IMR-90 (cell line): Measurements from ENCODE around the gene CLCF1. TPM values are rescaled to one million over a fixed set of nuclear protein-coding genes. Genes with fewer than 3 reads are reported as not detected.

ENCODE experiments used
- ATAC-seq: fragments of 200-7000 bp; cut with Tn5 transposase; 2 replicates; pipeline ENCODE4 v1.9.1; 2020; ENCODE audit warnings: low read depth, mild to moderate bottlenecking, moderate library complexity
- BruUV-seq: library from RNA; stranded (reverse); fragments of 400-500 nt; replicated peaks from 2 replicates; lab custom pipeline; 2021; lab: Mats Ljungman, UMichigan
- CTCF ChIA-PET: fragments of 300-600 bp; formaldehyde crosslinking; extraction: SDS; loops from one replicate; lab custom pipeline; 2021; ENCODE audit warnings: antibody characterized with exemption; lab: Yijun Ruan, JAX
- POLR2A ChIA-PET: fragments of 300-600 bp; sonication (Branson Sonifier 250); formaldehyde crosslinking; loops from one replicate; lab custom pipeline; 2022; ENCODE audit warnings: antibody characterized with exemption; ENCODE audit not compliant: unreplicated experiment; lab: Charles Lee
- DNase-seq: peaks from one replicate; pipeline ENCODE4 v3.0.0; 2013
- H2AFZ ChIP-seq: replicated peaks from 2 replicates; pipeline ENCODE3; 2013; ENCODE audit warnings: low read length, mild to moderate bottlenecking; ENCODE audit not compliant: poor library complexity
- H2AK5ac ChIP-seq: 2 replicates; pipeline ENCODE4 v1.6.1; 2013; ENCODE audit warnings: low read depth, low read length, inconsistent platforms
- H2AK9ac ChIP-seq: replicated peaks from 2 replicates; pipeline ENCODE3; 2013; ENCODE audit warnings: mild to moderate bottlenecking, low read depth, low read length, moderate library complexity; ENCODE audit not compliant: poor library complexity
- H2BK120ac ChIP-seq: 2 replicates; pipeline ENCODE4 v1.6.1; 2013; ENCODE audit warnings: low read depth, low read length, inconsistent platforms
- H2BK15ac ChIP-seq: 3 replicates; pipeline ENCODE4 v1.6.1; 2013; ENCODE audit warnings: low read depth, low read length, inconsistent platforms
- H2BK20ac ChIP-seq: 2 replicates; pipeline ENCODE4 v1.6.1; 2013; ENCODE audit warnings: low read depth, mild to moderate bottlenecking, inconsistent platforms, low read length, moderate library complexity
- H2BK5ac ChIP-seq: 2 replicates; pipeline ENCODE4 v1.6.1; 2013; ENCODE audit warnings: mild to moderate bottlenecking, low read depth, low read length, inconsistent platforms; ENCODE audit not compliant: poor library complexity, severe bottlenecking
- H3K14ac ChIP-seq: replicated peaks from 2 replicates; pipeline ENCODE4 v1.6.1; 2013; ENCODE audit warnings: low read depth, low read length, inconsistent platforms
- H3K18ac ChIP-seq: 2 replicates; pipeline ENCODE4 v1.6.1; 2013; ENCODE audit warnings: low read depth, low read length, control low read depth
- H3K23ac ChIP-seq: 2 replicates; pipeline ENCODE4 v1.6.1; 2013; ENCODE audit warnings: low read depth, low read length, inconsistent platforms
- H3K27ac ChIP-seq: 2 replicates; pipeline ENCODE4 v1.5.1; 2013; ENCODE audit warnings: mild to moderate bottlenecking, control low read depth, low read length; ENCODE audit not compliant: insufficient read depth
- H3K27me3 ChIP-seq: 2 replicates; pipeline ENCODE4 v1.6.1; 2013; ENCODE audit warnings: low read length; ENCODE audit not compliant: control insufficient read depth, insufficient read depth
- H3K36me3 ChIP-seq: 2 replicates; pipeline ENCODE4 v1.6.1; 2013; ENCODE audit warnings: low read length, mixed read lengths; ENCODE audit not compliant: control insufficient read depth, insufficient read depth
- H3K4ac ChIP-seq: 2 replicates; pipeline ENCODE4 v1.6.1; 2013; ENCODE audit warnings: low read depth, low read length, inconsistent platforms
- H3K4me1 ChIP-seq: 2 replicates; pipeline ENCODE4 v1.6.1; 2013; ENCODE audit warnings: low read length, mixed read lengths; ENCODE audit not compliant: control insufficient read depth, insufficient read depth
- H3K4me2 ChIP-seq: 2 replicates; pipeline ENCODE4 v1.6.1; 2013; ENCODE audit warnings: low read depth, mild to moderate bottlenecking, control low read depth, low read length, moderate library complexity
- H3K4me3 ChIP-seq: 2 replicates; pipeline ENCODE4 v1.5.1; 2013; ENCODE audit warnings: low read depth, mild to moderate bottlenecking, control low read depth, low read length, moderate library complexity; ENCODE audit not compliant: insufficient read depth
- H3K56ac ChIP-seq: 2 replicates; pipeline ENCODE4 v1.6.1; 2013; ENCODE audit warnings: low read length, inconsistent platforms; ENCODE audit not compliant: insufficient read depth; ENCODE audit errors: extremely low read depth
- H3K79me1 ChIP-seq, 2 experiments: 2 replicates each; pipeline ENCODE4 v1.6.1; 2013; ENCODE audit warnings: low read length in 2 of 2, inconsistent platforms in 1 of 2, low read depth in 1 of 2
- H3K9ac ChIP-seq: 2 replicates; pipeline ENCODE4 v1.6.1; 2013; ENCODE audit warnings: low read depth, low read length, control low read depth
- H3K9me1 ChIP-seq: 2 replicates; pipeline ENCODE4 v1.6.1; 2013; ENCODE audit warnings: low read length, inconsistent platforms; ENCODE audit not compliant: insufficient read depth
- H3K9me3 ChIP-seq: 2 replicates; pipeline ENCODE4 v1.6.1; 2013; ENCODE audit warnings: low read length; ENCODE audit not compliant: control insufficient read depth, insufficient read depth
- H4K20me1 ChIP-seq: 2 replicates; pipeline ENCODE4 v1.6.1; 2013; ENCODE audit warnings: low read length, inconsistent platforms; ENCODE audit not compliant: insufficient read depth
- H4K5ac ChIP-seq: 2 replicates; pipeline ENCODE4 v1.6.1; 2013; ENCODE audit warnings: mild to moderate bottlenecking, low read depth, low read length, control low read depth
- H4K8ac ChIP-seq, 2 experiments: 2 replicates each; pipeline ENCODE4 v1.6.1; 2013; ENCODE audit warnings: low read depth in 2 of 2, low read length in 2 of 2, control low read depth in 1 of 2, inconsistent platforms in 1 of 2
- H4K91ac ChIP-seq: 2 replicates; pipeline ENCODE4 v1.6.1; 2013; ENCODE audit warnings: low read depth, low read length, inconsistent platforms; ENCODE audit not compliant: insufficient read depth
- BHLHE40 ChIP-seq: fragments of 150-350 bp; IDR thresholded peaks from 2 replicates; pipeline ENCODE4 v1.6.1; 2016; ENCODE audit warnings: mild to moderate bottlenecking, low read depth, low read length
- CEBPB ChIP-seq: IDR thresholded peaks from 2 replicates; pipeline ENCODE4 v1.6.1; 2012; ENCODE audit warnings: low read depth, low read length, improper control_type of control experiment
- CHD1 ChIP-seq: IDR thresholded peaks from 2 replicates; pipeline ENCODE4 v1.6.1; 2012; ENCODE audit warnings: low read depth, low read length, improper control_type of control experiment
- ELK1 ChIP-seq: fragments of 150-350 bp; IDR thresholded peaks from 2 replicates; pipeline ENCODE4 v1.6.1; 2016; ENCODE audit warnings: low read depth, mild to moderate bottlenecking, low read length, moderate library complexity, borderline replicate concordance
- FOS ChIP-seq: fragments of 150-350 bp; IDR thresholded peaks from 2 replicates; pipeline ENCODE4 v1.6.1; 2016; ENCODE audit warnings: low read depth, low read length
- MAFK ChIP-seq: IDR thresholded peaks from 2 replicates; pipeline ENCODE4 v1.6.1; 2012; ENCODE audit warnings: low read depth, low read length, improper control_type of control experiment
- MXI1 ChIP-seq: IDR thresholded peaks from 2 replicates; pipeline ENCODE4 v1.6.1; 2012; ENCODE audit warnings: low read depth, mild to moderate bottlenecking, low read length, moderate library complexity, borderline replicate concordance
- NFE2L2 ChIP-seq: fragments of 150-350 bp; IDR thresholded peaks from 2 replicates; pipeline ENCODE4 v1.6.1; 2016; ENCODE audit warnings: low read depth, mild to moderate bottlenecking, low read length
- POLR2A ChIP-seq: IDR thresholded peaks from 2 replicates; pipeline ENCODE4 v1.6.1; 2012; ENCODE audit warnings: mild to moderate bottlenecking, low read depth, low read length
- RAD21 ChIP-seq: IDR thresholded peaks from 2 replicates; pipeline ENCODE4 v1.6.1; 2012; ENCODE audit warnings: low read length, improper control_type of control experiment
- RCOR1 ChIP-seq: IDR thresholded peaks from 2 replicates; pipeline ENCODE4 v1.6.1; 2012; ENCODE audit warnings: mild to moderate bottlenecking, low read length, improper control_type of control experiment; ENCODE audit not compliant: insufficient replicate concordance
- RFX5 ChIP-seq: IDR thresholded peaks from 2 replicates; pipeline ENCODE4 v1.8.0; 2012; ENCODE audit warnings: low read depth, mild to moderate bottlenecking, low read length, moderate library complexity
- SMC3 ChIP-seq: fragments of 150-350 bp; IDR thresholded peaks from 2 replicates; pipeline ENCODE4 v1.6.1; 2016; ENCODE audit warnings: low read depth, mild to moderate bottlenecking, antibody characterized with exemption, low read length, moderate library complexity
- WGBS, 2 experiments: methylation state at CpG; one replicate each; pipeline versions ENCODE4 v1.1.5 to v1.1.7; 2013; ENCODE audit warnings: missing lambda C conversion rate in 2 of 2; ENCODE audit not compliant: insufficient read length in 1 of 2; ENCODE audit errors: extremely low coverage in 2 of 2; 5-methylcytosine and 5-hydroxymethylcytosine counted together
- dilution Hi-C: fragments of 300-500 bp; cut with HindIII; formaldehyde crosslinking; loops from one replicate; pipeline ENCODE4 v1.14.3; 2018; ENCODE audit warnings: low sequenced_read_pairs; ENCODE audit not compliant: unreplicated experiment
- in situ Hi-C: fragments of 300-500 bp; cut with MboI; formaldehyde crosslinking; loops from 3 replicates; pipeline ENCODE4 v1.14.3; 2019; ENCODE audit warnings: low sequenced_read_pairs, inconsistent platforms, mixed read lengths
- intact Hi-C: fragments of 100-400 bp; cut with micrococcal nuclease; formaldehyde crosslinking; loops from 2 replicates; pipeline ENCODE4 v1.10.0; 2022
- polyA plus RNA-seq, 3 experiments: library from polyadenylated mRNA; depleted of rRNA; stranded (reverse); fragments of >200 nt; gene quantifications; 2 replicates each; pipeline ENCODE4 v1.2.3, GENCODE V29; 2012; ENCODE audit warnings: low replicate concordance in 1 of 3
- total RNA-seq: library from RNA; depleted of rRNA; stranded (reverse); fragments of >200 nt; gene quantifications from 2 replicates; pipeline ENCODE4 v1.2.3, GENCODE V29; 2012
- TF ChIP-seq, protein P1 (sequence below): fragments of 150-350 bp; IDR thresholded peaks from 2 replicates; pipeline ENCODE4 v1.6.1; 2017; ENCODE audit warnings: mild to moderate bottlenecking, antibody characterized with exemption, low read length, low read depth
- TF ChIP-seq, protein P2 (sequence below): conservative IDR thresholded peaks from 2 replicates; pipeline ENCODE4 v1.5.1; 2012; ENCODE audit warnings: mild to moderate bottlenecking, low read depth, low read length, improper control_type of control experiment

Gene CLCF1
- total and polyA plus RNA-seq, 2 of the 4 experiments (the other 2 are of a cell fraction): 5.6 to 27.8 TPM

- no peak overlapping the region for H2AK5ac ChIP-seq
- in situ Hi-C loops (no loop called here), dilution Hi-C loops (no loop called here), intact Hi-C loops (no loop called here)
- no peak overlapping the region for H4K91ac ChIP-seq
- no peak overlapping the region for H2AK9ac ChIP-seq
- H3K4me1 ChIP-seq: peaks cover 13% of the 10 kb centered on the region
- BruUV-seq: no TSS peak
- H3K4me2 ChIP-seq: no peak overlapping the region
- TF ChIP-seq SMC3 (no peak), RAD21 (no peak), MXI1 (no peak), NFE2L2 (no peak), CHD1 (no peak), MAFK (no peak), CEBPB (no peak), FOS (no peak), ELK1 (no peak), POLR2A (no peak; the same call in 1 of the 2 replicates), RFX5 (no peak), RCOR1 (no peak), BHLHE40 (no peak)
- TF ChIP-seq, protein P1, sequence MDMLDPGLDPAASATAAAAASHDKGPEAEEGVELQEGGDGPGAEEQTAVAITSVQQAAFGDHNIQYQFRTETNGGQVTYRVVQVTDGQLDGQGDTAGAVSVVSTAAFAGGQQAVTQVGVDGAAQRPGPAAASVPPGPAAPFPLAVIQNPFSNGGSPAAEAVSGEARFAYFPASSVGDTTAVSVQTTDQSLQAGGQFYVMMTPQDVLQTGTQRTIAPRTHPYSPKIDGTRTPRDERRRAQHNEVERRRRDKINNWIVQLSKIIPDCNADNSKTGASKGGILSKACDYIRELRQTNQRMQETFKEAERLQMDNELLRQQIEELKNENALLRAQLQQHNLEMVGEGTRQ: no peak
- TF ChIP-seq, protein P2, sequence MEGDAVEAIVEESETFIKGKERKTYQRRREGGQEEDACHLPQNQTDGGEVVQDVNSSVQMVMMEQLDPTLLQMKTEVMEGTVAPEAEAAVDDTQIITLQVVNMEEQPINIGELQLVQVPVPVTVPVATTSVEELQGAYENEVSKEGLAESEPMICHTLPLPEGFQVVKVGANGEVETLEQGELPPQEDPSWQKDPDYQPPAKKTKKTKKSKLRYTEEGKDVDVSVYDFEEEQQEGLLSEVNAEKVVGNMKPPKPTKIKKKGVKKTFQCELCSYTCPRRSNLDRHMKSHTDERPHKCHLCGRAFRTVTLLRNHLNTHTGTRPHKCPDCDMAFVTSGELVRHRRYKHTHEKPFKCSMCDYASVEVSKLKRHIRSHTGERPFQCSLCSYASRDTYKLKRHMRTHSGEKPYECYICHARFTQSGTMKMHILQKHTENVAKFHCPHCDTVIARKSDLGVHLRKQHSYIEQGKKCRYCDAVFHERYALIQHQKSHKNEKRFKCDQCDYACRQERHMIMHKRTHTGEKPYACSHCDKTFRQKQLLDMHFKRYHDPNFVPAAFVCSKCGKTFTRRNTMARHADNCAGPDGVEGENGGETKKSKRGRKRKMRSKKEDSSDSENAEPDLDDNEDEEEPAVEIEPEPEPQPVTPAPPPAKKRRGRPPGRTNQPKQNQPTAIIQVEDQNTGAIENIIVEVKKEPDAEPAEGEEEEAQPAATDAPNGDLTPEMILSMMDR: no peak
- no peak overlapping the region for H3K9ac ChIP-seq
- no peak overlapping the region for H4K8ac ChIP-seq
- ChIA-PET POLR2A (no interaction called here), CTCF (no interaction called here)
- no peak overlapping the region for H2BK15ac ChIP-seq
- H3K18ac ChIP-seq: no peak overlapping the region
- H2BK120ac ChIP-seq: no peak overlapping the region
- H3K27me3 ChIP-seq: no peaks in the 10 kb centered on the region
- H3K23ac ChIP-seq: no peak overlapping the region
- no peak overlapping the region for H3K4ac ChIP-seq
- DNase-seq (no peak), ATAC-seq (no peak)
- no peak overlapping the region for H4K5ac ChIP-seq
- peaks cover 43% of the 10 kb centered on the region for H3K36me3 ChIP-seq
- peaks cover 17 to 46% of the 10 kb centered on the region in 2 experiments; a peak in 3 of 4 replicates for H3K79me1 ChIP-seq
- no peak overlapping the region for H3K27ac ChIP-seq
- H3K9me1 ChIP-seq: no peaks in the 10 kb centered on the region
- 82% methylated on average over 5 of the region's 13 CpGs; no CpG with 5 or more reads in 1 of the 2 experiments for WGBS, 2 experiments
- no peak overlapping the region for H2AFZ ChIP-seq
- H3K56ac ChIP-seq: no peak overlapping the region; the same call in 1 of the 2 replicates
- H3K9me3 ChIP-seq: no peaks in the 10 kb centered on the region
- H4K20me1 ChIP-seq: peaks cover 35% of the 10 kb centered on the region
- H3K14ac ChIP-seq: no peak overlapping the region
- no peak overlapping the region for H3K4me3 ChIP-seq
- no peak overlapping the region for H2BK5ac ChIP-seq
- no peak overlapping the region for H2BK20ac ChIP-seq
Observed at GRCh38 chr11:67396587-67397389, 23.4 kb upstream of the CLCF1 start.
